GM23338 (cell line): ENCODE results near the gene RNF44. TPM values are rescaled to one million over a fixed set of nuclear protein-coding genes. Genes with fewer than 3 reads are reported as not detected.

ENCODE experiments used
- ATAC-seq: fragments of 200-7000 bp; cut with Tn5 transposase; 3 replicates; pipeline ENCODE4 v1.9.1; 2020
- DNase-seq: peaks from one replicate; pipeline ENCODE4 v3.0.0-alpha.2; 2015; ENCODE audit warnings: low spot score
- H2AFZ ChIP-seq: fragments of 200-600 bp; sonication (generic); 2 replicates; pipeline ENCODE4 v1.8.0; 2016; ENCODE audit warnings: antibody characterized with exemption, mild to moderate bottlenecking, moderate library complexity
- H3F3A ChIP-seq: fragments of 200-600 bp; sonication (generic); replicated peaks from 2 replicates; pipeline ENCODE4 v1.8.0; 2017; ENCODE audit warnings: antibody characterized with exemption, mixed run types, low read depth
- H3K27ac ChIP-seq: fragments of 200-600 bp; sonication (generic); 2 replicates; pipeline ENCODE4 v1.6.1; 2016; ENCODE audit warnings: low read depth
- H3K27me3 ChIP-seq: fragments of 200-600 bp; sonication (generic); 2 replicates; pipeline ENCODE4 v1.8.0; 2016; ENCODE audit warnings: mild to moderate bottlenecking, mixed run types, moderate library complexity; ENCODE audit not compliant: insufficient read depth
- H3K36me3 ChIP-seq: fragments of 200-600 bp; sonication (generic); 2 replicates; pipeline ENCODE4 v1.8.0; 2016; ENCODE audit warnings: mild to moderate bottlenecking; ENCODE audit not compliant: insufficient read depth
- H3K4me1 ChIP-seq: fragments of 200-600 bp; sonication (generic); 2 replicates; pipeline ENCODE4 v1.8.0; 2016; ENCODE audit warnings: mild to moderate bottlenecking, moderate library complexity; ENCODE audit not compliant: insufficient read depth
- H3K4me2 ChIP-seq: fragments of 200-600 bp; sonication (generic); 2 replicates; pipeline ENCODE4 v1.7.1; 2017; ENCODE audit warnings: mixed run types
- H3K4me3 ChIP-seq: fragments of 200-600 bp; sonication (generic); 2 replicates; pipeline ENCODE4 v1.6.1; 2016; ENCODE audit warnings: mixed run types
- H3K79me2 ChIP-seq: fragments of 200-600 bp; sonication (generic); replicated peaks from 2 replicates; pipeline ENCODE4 v1.8.0; 2017; ENCODE audit warnings: mild to moderate bottlenecking; ENCODE audit not compliant: insufficient read depth
- H3K9me2 ChIP-seq: fragments of 200-600 bp; sonication (generic); 2 replicates; pipeline ENCODE4 v1.8.0; 2017; ENCODE audit not compliant: insufficient read depth
- H4K20me1 ChIP-seq: fragments of 200-600 bp; sonication (generic); replicated peaks from 2 replicates; pipeline ENCODE4 v1.8.0; 2017; ENCODE audit warnings: mild to moderate bottlenecking; ENCODE audit not compliant: insufficient read depth
- H3K27ac Mint-ChIP-seq: 2 replicates; pipeline ENCODE4 v1.8.0; 2020; ENCODE audit warnings: inconsistent platforms, mild to moderate bottlenecking, moderate library complexity, mixed read lengths
- H3K27me3 Mint-ChIP-seq: 3 replicates; pipeline ENCODE4 v1.8.0; 2022; ENCODE audit warnings: low read depth, mild to moderate bottlenecking, moderate library complexity, mixed read lengths, inconsistent platforms; ENCODE audit not compliant: insufficient read depth, poor library complexity
- H3K36me3 Mint-ChIP-seq: 3 replicates; pipeline ENCODE4 v1.8.0; 2021; ENCODE audit warnings: low read depth, mild to moderate bottlenecking, inconsistent platforms, moderate library complexity, mixed read lengths
- H3K4me1 Mint-ChIP-seq: 3 replicates; pipeline ENCODE4 v1.8.0; 2020; ENCODE audit warnings: mild to moderate bottlenecking, inconsistent platforms, mixed read lengths
- H3K4me3 Mint-ChIP-seq: 3 replicates; pipeline ENCODE4 v1.8.0; 2021; ENCODE audit warnings: moderate library complexity, mild to moderate bottlenecking, inconsistent platforms, mixed read lengths
- H3K9me3 Mint-ChIP-seq: 3 replicates; pipeline ENCODE4 v1.8.0; 2020; ENCODE audit warnings: moderate library complexity, mild to moderate bottlenecking, inconsistent platforms, mixed read lengths
- CREB1 ChIP-seq: fragments of 250-450 bp; sonication (Bioruptor Pico); IDR thresholded peaks from 2 replicates; pipeline ENCODE4 v1.5.0; 2020; ENCODE audit warnings: low read depth, mild to moderate bottlenecking, moderate library complexity
- CTCF ChIP-seq, 2 experiments: fragments of 200-600 bp in 1 of 2; sonication (generic) in 1 of 2; conservative IDR thresholded peaks; 2 replicates each; pipeline versions ENCODE4 v1.5.1 to v1.6.1; 2016 to 2017; ENCODE audit warnings: antibody characterized with exemption in 2 of 2, low read depth in 2 of 2, mild to moderate bottlenecking in 2 of 2, moderate library complexity in 1 of 2
- ETS1 ChIP-seq: IDR thresholded peaks from 2 replicates; pipeline ENCODE4 v1.6.1; 2016; ENCODE audit warnings: antibody characterized with exemption
- EZH2 ChIP-seq: fragments of 200-600 bp; sonication (generic); IDR thresholded peaks from one replicate; pipeline ENCODE4 v1.8.0; 2017; ENCODE audit warnings: antibody characterized with exemption, mild to moderate bottlenecking, low read depth; ENCODE audit not compliant: unreplicated experiment
- JUNB ChIP-seq: IDR thresholded peaks from one replicate; pipeline ENCODE4 v1.6.1; 2016; ENCODE audit warnings: antibody characterized with exemption; ENCODE audit not compliant: unreplicated experiment
- NANOG ChIP-seq: IDR thresholded peaks from 2 replicates; pipeline ENCODE4 v1.6.1; 2016; ENCODE audit warnings: antibody characterized with exemption, borderline replicate concordance
- ZNF114 ChIP-seq: fragments of 250-450 bp; sonication (Bioruptor Pico); IDR thresholded peaks from 2 replicates; pipeline ENCODE4 v1.5.0; 2020; ENCODE audit warnings: mild to moderate bottlenecking, moderate library complexity
- ZNF331 ChIP-seq: fragments of 250-450 bp; sonication (Bioruptor Pico); IDR thresholded peaks from 2 replicates; pipeline ENCODE4 v1.5.0; 2020; ENCODE audit warnings: low read depth, mild to moderate bottlenecking, moderate library complexity
- polyA plus RNA-seq: library from polyadenylated mRNA; unstranded; fragments of >200 nt; fragmentation: Nextera tagmentation; extraction: Ambion mirVana; gene quantifications from 2 replicates; pipeline ENCODE4 v1.2.1, GENCODE V29; 2016
- total RNA-seq: library from RNA; depleted of rRNA; stranded (reverse); fragments of >200 nt; shearing (Covaris generic); gene quantifications from 2 replicates; pipeline ENCODE4 v1.2.3, GENCODE V29; 2014
- TF ChIP-seq, protein P1 (sequence below): fragments of 250-450 bp; sonication (Bioruptor Pico); IDR thresholded peaks from 2 replicates; pipeline ENCODE4 v1.5.0; 2020; ENCODE audit warnings: mild to moderate bottlenecking, moderate library complexity

RNF44 gene
- total and polyA plus RNA-seq, 2 experiments from 2014 or later: 56.7 to 104 TPM

DNA sequence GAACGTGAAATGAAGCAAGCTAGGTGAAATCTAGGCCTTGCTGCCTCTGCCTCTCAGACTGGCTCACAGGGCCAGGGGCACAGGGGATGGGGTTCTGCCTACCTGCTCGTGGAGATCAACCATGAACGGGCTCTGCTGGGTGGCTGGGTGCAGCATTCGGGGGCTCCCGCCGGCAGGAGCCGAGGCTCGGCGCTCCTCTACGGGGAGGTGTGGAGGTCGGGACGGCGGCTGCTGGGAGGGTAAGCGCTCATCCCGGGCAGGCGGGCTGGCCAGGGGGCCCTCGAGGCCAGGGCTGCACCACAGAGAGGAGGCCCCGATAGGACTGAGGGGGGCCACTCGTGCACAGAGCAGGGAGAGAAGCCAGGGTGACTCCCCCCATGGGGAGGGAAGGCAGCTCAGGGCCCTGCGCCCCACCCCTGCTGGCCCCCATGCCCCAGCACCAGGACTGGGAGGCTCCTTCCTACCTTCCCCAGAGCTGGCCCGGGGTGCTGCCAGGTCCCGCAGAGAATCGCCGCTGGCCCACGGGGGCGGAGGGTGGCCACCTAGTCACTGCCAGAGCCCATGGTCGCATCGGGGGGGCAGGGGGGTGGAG is 5.2 kb downstream of the RNF44 start:
- Mint-ChIP-seq H3K4me1 (peaks cover 23% of the 10 kb centered on the region), H3K36me3 (peaks cover 62% of the 10 kb centered on the region), H3K27ac (no peak overlapping the region), H3K9me3 (peaks cover 2% of the 10 kb centered on the region; the same call in 1 of the 3 replicates), H3K4me3 (no peak overlapping the region), H3K27me3 (peaks cover 18% of the 10 kb centered on the region)
- no peaks in the 10 kb centered on the region for H3K27me3 ChIP-seq
- H3K36me3 ChIP-seq: peaks cover 14% of the 10 kb centered on the region; the same call in 1 of the 2 replicates
- no peak overlapping the region for H2AFZ ChIP-seq
- no peak overlapping the region for H3K27ac ChIP-seq
- H3K4me2 ChIP-seq: no peak overlapping the region
- ATAC-seq: no peak
- no peak for DNase-seq
- H4K20me1 ChIP-seq: peaks cover 26% of the 10 kb centered on the region
- peaks cover 24% of the 10 kb centered on the region for H3K4me1 ChIP-seq
- H3F3A ChIP-seq: peaks cover 10% of the 10 kb centered on the region; the same call in 1 of the 2 replicates
- TF ChIP-seq NANOG (no peak), CTCF (conservative IDR thresholded peaks at IDR 0.05; ENCODE audit: low read depth in 2 of 2) (no peak), ZNF114 (no peak), ETS1 (no peak), JUNB (no peak), ZNF331 (CRISPR knock-in tag) (no peak)
- H3K9me2 ChIP-seq: no peaks in the 10 kb centered on the region
- peaks cover 52% of the 10 kb centered on the region for H3K79me2 ChIP-seq
- H3K4me3 ChIP-seq: no peak overlapping the region

DNA sequence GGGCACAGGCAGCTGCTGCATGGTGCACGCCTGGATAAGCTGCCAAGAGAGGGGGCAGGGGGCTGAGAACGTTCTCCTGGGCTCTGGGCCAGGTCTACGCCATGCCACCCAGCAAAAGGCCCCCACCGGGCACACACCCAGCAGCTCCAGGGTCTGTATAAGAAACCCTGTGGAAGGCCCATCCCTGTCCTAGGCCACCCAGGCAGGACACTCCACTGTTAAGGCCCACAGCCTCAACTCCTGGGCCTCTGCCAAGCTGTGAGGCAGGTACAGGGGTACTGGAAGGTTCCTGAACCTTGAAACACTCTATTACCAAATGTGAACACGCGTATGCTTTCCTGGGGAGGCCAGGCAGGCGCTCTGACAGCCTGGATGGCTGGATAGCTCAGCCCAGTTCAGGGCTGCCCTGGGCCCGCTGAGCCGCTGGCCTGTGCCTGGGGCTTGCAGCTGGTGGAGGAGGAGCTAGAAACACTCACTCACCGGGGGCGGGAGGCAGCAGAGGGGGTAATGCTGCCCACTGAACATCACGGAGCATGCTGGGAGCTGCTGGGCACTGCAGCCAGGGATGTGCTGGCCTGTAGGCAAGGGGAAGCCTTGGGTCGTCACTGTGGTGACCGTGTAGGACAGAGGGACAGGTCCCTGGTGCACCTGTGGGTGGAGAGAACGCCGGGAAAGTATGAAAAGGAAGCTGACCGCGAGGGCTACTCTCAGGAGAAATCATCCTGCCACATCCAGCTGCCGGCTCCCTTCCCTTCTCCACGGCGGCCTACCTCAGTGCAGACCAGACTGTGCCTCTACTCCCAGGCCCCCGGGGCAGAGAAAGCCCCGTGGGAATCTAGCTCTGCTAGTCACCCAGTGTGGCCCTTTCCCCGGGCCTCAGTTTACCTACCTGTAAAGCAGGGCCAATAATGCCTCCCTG is 6.0 kb downstream of the RNF44 start:
- no peak for ATAC-seq
- TF ChIP-seq, protein P1, sequence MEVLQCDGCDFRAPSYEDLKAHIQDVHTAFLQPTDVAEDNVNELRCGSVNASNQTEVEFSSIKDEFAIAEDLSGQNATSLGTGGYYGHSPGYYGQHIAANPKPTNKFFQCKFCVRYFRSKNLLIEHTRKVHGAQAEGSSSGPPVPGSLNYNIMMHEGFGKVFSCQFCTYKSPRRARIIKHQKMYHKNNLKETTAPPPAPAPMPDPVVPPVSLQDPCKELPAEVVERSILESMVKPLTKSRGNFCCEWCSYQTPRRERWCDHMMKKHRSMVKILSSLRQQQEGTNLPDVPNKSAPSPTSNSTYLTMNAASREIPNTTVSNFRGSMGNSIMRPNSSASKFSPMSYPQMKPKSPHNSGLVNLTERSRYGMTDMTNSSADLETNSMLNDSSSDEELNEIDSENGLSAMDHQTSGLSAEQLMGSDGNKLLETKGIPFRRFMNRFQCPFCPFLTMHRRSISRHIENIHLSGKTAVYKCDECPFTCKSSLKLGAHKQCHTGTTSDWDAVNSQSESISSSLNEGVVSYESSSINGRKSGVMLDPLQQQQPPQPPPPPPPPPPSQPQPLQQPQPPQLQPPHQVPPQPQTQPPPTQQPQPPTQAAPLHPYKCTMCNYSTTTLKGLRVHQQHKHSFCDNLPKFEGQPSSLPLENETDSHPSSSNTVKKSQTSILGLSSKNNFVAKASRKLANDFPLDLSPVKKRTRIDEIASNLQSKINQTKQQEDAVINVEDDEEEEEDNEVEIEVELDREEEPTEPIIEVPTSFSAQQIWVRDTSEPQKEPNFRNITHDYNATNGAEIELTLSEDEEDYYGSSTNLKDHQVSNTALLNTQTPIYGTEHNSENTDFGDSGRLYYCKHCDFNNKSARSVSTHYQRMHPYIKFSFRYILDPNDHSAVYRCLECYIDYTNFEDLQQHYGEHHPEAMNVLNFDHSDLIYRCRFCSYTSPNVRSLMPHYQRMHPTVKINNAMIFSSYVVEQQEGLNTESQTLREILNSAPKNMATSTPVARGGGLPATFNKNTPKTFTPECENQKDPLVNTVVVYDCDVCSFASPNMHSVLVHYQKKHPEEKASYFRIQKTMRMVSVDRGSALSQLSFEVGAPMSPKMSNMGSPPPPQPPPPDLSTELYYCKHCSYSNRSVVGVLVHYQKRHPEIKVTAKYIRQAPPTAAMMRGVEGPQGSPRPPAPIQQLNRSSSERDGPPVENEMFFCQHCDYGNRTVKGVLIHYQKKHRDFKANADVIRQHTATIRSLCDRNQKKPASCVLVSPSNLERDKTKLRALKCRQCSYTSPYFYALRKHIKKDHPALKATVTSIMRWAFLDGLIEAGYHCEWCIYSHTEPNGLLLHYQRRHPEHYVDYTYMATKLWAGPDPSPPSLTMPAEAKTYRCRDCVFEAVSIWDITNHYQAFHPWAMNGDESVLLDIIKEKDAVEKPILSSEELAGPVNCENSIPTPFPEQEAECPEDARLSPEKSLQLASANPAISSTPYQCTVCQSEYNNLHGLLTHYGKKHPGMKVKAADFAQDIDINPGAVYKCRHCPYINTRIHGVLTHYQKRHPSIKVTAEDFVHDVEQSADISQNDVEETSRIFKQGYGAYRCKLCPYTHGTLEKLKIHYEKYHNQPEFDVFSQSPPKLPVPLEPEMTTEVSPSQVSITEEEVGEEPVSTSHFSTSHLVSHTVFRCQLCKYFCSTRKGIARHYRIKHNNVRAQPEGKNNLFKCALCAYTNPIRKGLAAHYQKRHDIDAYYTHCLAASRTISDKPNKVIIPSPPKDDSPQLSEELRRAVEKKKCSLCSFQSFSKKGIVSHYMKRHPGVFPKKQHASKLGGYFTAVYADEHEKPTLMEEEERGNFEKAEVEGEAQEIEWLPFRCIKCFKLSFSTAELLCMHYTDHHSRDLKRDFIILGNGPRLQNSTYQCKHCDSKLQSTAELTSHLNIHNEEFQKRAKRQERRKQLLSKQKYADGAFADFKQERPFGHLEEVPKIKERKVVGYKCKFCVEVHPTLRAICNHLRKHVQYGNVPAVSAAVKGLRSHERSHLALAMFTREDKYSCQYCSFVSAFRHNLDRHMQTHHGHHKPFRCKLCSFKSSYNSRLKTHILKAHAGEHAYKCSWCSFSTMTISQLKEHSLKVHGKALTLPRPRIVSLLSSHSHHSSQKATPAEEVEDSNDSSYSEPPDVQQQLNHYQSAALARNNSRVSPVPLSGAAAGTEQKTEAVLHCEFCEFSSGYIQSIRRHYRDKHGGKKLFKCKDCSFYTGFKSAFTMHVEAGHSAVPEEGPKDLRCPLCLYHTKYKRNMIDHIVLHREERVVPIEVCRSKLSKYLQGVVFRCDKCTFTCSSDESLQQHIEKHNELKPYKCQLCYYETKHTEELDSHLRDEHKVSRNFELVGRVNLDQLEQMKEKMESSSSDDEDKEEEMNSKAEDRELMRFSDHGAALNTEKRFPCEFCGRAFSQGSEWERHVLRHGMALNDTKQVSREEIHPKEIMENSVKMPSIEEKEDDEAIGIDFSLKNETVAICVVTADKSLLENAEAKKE (CRISPR knock-in tag): no peak
- no peak for TF ChIP-seq CREB1 (CRISPR knock-in tag)
- TF ChIP-seq ZNF331 (CRISPR knock-in tag): no peak
- no peak for TF ChIP-seq EZH2
- no peak for TF ChIP-seq ETS1

More for the DNA sequence above, 6.0 kb downstream of the RNF44 start:
- DNase-seq: no peak
- Mint-ChIP-seq H3K27ac (no peak overlapping the region), H3K4me1 (peaks cover 23% of the 10 kb centered on the region), H3K36me3 (peaks cover 64% of the 10 kb centered on the region), H3K27me3 (peaks cover 18% of the 10 kb centered on the region), H3K9me3 (peaks cover 2% of the 10 kb centered on the region; the same call in 1 of the 3 replicates), H3K4me3 (no peak overlapping the region)
- H2AFZ ChIP-seq: no peak overlapping the region
- no peak overlapping the region for H3K4me2 ChIP-seq
- no peak overlapping the region for H3K27ac ChIP-seq
- H3F3A ChIP-seq: peaks cover 13% of the 10 kb centered on the region; the same call in 1 of the 2 replicates
- H3K79me2 ChIP-seq: peaks cover 47% of the 10 kb centered on the region
- H3K36me3 ChIP-seq: peaks cover 14% of the 10 kb centered on the region; the same call in 1 of the 2 replicates
- peaks cover 24% of the 10 kb centered on the region for H3K4me1 ChIP-seq
- H3K27me3 ChIP-seq: no peaks in the 10 kb centered on the region
- H3K9me2 ChIP-seq: no peaks in the 10 kb centered on the region
- peaks cover 26% of the 10 kb centered on the region for H4K20me1 ChIP-seq
- H3K4me3 ChIP-seq: no peak overlapping the region
